SH-SY5Y (cell line): ENCODE results near the gene CYCS.

Experiments
- GATA2 ChIP-seq: IDR thresholded peaks from 2 replicates; pipeline ENCODE4 v1.6.1; 2011; ENCODE audit warnings: mild to moderate bottlenecking, low read depth, low read length
- GATA3 ChIP-seq: IDR thresholded peaks from 2 replicates; pipeline ENCODE4 v1.6.1; 2011; ENCODE audit warnings: low read depth, mild to moderate bottlenecking, low read length, moderate library complexity

GRCh38 chr7:25098096-25099046, 26.7 kb downstream of the CYCS start:
- TF ChIP-seq GATA2 (no peak), GATA3 (no peak)
